Vagina (tissue), 2 donors: ENCODE data around the gene BEAN1.

Experiments used
- POLR2AphosphoS5 ChIP-seq, 2 donors: sonication (generic); formaldehyde crosslinking; IDR thresholded peaks; one replicate each; pipeline ENCODE4 v1.9.0; 2017; ENCODE audit warnings: antibody characterized with exemption in 2 of 2, mild to moderate bottlenecking in 2 of 2, low read depth in 1 of 2; ENCODE audit not compliant: insufficient read depth in 1 of 2
- TF ChIP-seq, protein P1 (sequence below), 3 experiments: fragments of 450-650 bp in 2 of 3; fragments of 200-600 bp in 1 of 3; sonication (generic) in 1 of 3; IDR thresholded peaks; one replicate each; pipeline ENCODE4 v1.5.1; 2017 to 2019; ENCODE audit warnings: antibody characterized with exemption in 3 of 3, mild to moderate bottlenecking in 2 of 3, moderate library complexity in 2 of 3

- TF ChIP-seq, protein P1, sequence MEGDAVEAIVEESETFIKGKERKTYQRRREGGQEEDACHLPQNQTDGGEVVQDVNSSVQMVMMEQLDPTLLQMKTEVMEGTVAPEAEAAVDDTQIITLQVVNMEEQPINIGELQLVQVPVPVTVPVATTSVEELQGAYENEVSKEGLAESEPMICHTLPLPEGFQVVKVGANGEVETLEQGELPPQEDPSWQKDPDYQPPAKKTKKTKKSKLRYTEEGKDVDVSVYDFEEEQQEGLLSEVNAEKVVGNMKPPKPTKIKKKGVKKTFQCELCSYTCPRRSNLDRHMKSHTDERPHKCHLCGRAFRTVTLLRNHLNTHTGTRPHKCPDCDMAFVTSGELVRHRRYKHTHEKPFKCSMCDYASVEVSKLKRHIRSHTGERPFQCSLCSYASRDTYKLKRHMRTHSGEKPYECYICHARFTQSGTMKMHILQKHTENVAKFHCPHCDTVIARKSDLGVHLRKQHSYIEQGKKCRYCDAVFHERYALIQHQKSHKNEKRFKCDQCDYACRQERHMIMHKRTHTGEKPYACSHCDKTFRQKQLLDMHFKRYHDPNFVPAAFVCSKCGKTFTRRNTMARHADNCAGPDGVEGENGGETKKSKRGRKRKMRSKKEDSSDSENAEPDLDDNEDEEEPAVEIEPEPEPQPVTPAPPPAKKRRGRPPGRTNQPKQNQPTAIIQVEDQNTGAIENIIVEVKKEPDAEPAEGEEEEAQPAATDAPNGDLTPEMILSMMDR (IDR thresholded peaks at IDR 0.05): no peak
- no peak for TF ChIP-seq POLR2AphosphoS5 (IDR thresholded peaks at IDR 0.05; ENCODE audit: insufficient read depth in 1 of 2, low read depth in 1 of 2)
These were observed 33.6 kb downstream of the BEAN1 start for GRCh38 chr16:66460703-66461102.
